Panc1 (cell line): ENCODE data around the gene PHF13. TPM values are rescaled to one million over a fixed set of nuclear protein-coding genes. Genes with fewer than 3 reads are reported as not detected.

Source experiments
- ATAC-seq: fragments of 200-7000 bp; cut with Tn5 transposase; 2 replicates; pipeline ENCODE4 v1.9.1; 2020; ENCODE audit warnings: mild to moderate bottlenecking, moderate library complexity
- BruUV-seq: library from RNA; stranded (reverse); fragments of 400-500 nt; replicated peaks from 2 replicates; lab custom pipeline; 2021; lab: Mats Ljungman, UMichigan
- CTCF ChIA-PET: fragments of 300-600 bp; sonication (Branson Sonifier 250); formaldehyde crosslinking; loops from one replicate; lab custom pipeline; 2022; ENCODE audit warnings: antibody characterized with exemption; lab: Charles Lee
- POLR2A ChIA-PET: fragments of 300-600 bp; sonication (Branson Sonifier 250); formaldehyde crosslinking; loops from one replicate; lab custom pipeline; 2022; ENCODE audit warnings: antibody characterized with exemption; lab: Charles Lee
- DNase-seq: peaks from one replicate; pipeline ENCODE4 v3.0.0-alpha.2; 2010; ENCODE audit warnings: low read depth, low spot score
- H3K27ac ChIP-seq: 2 replicates; pipeline ENCODE4 v1.5.1; 2011; ENCODE audit warnings: mild to moderate bottlenecking, low read length, inconsistent platforms
- H3K27me3 ChIP-seq: fragments of 200-500 bp; sonication (Bioruptor generic); 2 replicates; pipeline ENCODE4 v1.6.0; 2014; ENCODE audit warnings: low read length, inconsistent platforms; ENCODE audit not compliant: control insufficient read depth, insufficient read depth
- H3K36me3 ChIP-seq: fragments of 200-500 bp; sonication (Bioruptor generic); 2 replicates; pipeline ENCODE4 v1.5.1; 2014; ENCODE audit warnings: inconsistent platforms, mild to moderate bottlenecking, low read length, moderate library complexity; ENCODE audit not compliant: control insufficient read depth, insufficient read depth
- H3K4me1 ChIP-seq: 2 replicates; pipeline ENCODE4 v1.5.1; 2011; ENCODE audit warnings: inconsistent platforms, mild to moderate bottlenecking, low read length, moderate library complexity; ENCODE audit not compliant: control insufficient read depth, insufficient read depth
- H3K4me3 ChIP-seq, 2 experiments: 2 replicates each; pipeline ENCODE4 v1.5.1; 2011 to 2012; ENCODE audit warnings: low read depth in 2 of 2, low read length in 2 of 2, mild to moderate bottlenecking in 2 of 2, inconsistent platforms in 1 of 2, moderate library complexity in 1 of 2
- H3K9me3 ChIP-seq: fragments of 200-500 bp; sonication (Bioruptor generic); 2 replicates; pipeline ENCODE4 v1.5.1; 2014; ENCODE audit warnings: low read depth, mild to moderate bottlenecking, inconsistent platforms, low read length, moderate library complexity; ENCODE audit not compliant: control insufficient read depth, insufficient read depth
- CTCF ChIP-seq: fragments of 450-650 bp; IDR thresholded peaks from 2 replicates; pipeline ENCODE4 v1.5.1; 2017; ENCODE audit warnings: mild to moderate bottlenecking
- POLR2AphosphoS5 ChIP-seq: IDR thresholded peaks from 2 replicates; pipeline ENCODE4 v1.6.1; 2012; ENCODE audit warnings: mild to moderate bottlenecking, low read depth, low read length, moderate library complexity
- REST ChIP-seq, 2 experiments: IDR thresholded peaks; 2 replicates each; pipeline ENCODE4 v1.6.1; 2011 to 2012; ENCODE audit warnings: low read depth in 2 of 2, control low read depth in 1 of 2, low read length in 1 of 2, mild to moderate bottlenecking in 1 of 2, moderate library complexity in 1 of 2; ENCODE audit not compliant: insufficient read depth in 1 of 2
- SIN3A ChIP-seq: IDR thresholded peaks from 2 replicates; pipeline ENCODE4 v1.6.1; 2012; ENCODE audit warnings: low read depth, mild to moderate bottlenecking, low read length, moderate library complexity, borderline replicate concordance; ENCODE audit not compliant: insufficient read depth
- TCF7L2 ChIP-seq: IDR thresholded peaks from 2 replicates; pipeline ENCODE4 v1.6.1; 2011; ENCODE audit warnings: mild to moderate bottlenecking, low read depth, low read length, inconsistent platforms
- in situ Hi-C: cut with HindIII; loops from 2 replicates; pipeline ENCODE4 v1.10.0; 2016; ENCODE audit warnings: low sequenced_read_pairs, low pct_unique_long_range_greater_than_20kb
- intact Hi-C: fragments of 100-400 bp; cut with micrococcal nuclease; formaldehyde crosslinking; loops from one replicate; pipeline ENCODE4 v1.10.0; 2022; ENCODE audit not compliant: unreplicated experiment
- total RNA-seq: library from RNA; stranded (reverse); gene quantifications from one replicate; pipeline ENCODE4 v1.2.1, GENCODE V29; 2021; ENCODE audit not compliant: unreplicated experiment

The PHF13 gene
- total RNA-seq, 1 experiment from 2014 or later: 41.8 TPM

GRCh38 chr1:6627031-6627430 lies 13.5 kb downstream of the PHF13 start:
- ChIA-PET POLR2A (no interaction called here), CTCF (no interaction called here)
- Histone ChIP-seq H3K4me3 (no peak overlapping the region), H3K9me3 (no peaks in the 10 kb centered on the region), H3K36me3 (peaks cover 2% of the 10 kb centered on the region; the same call in 1 of the 2 replicates), H3K27ac (no peak overlapping the region), H3K4me1 (peaks cover 27% of the 10 kb centered on the region), H3K27me3 (no peaks in the 10 kb centered on the region)
- ATAC-seq (no peak), DNase-seq (no peak)
- in situ Hi-C loops (no loop called here), intact Hi-C loops (no loop called here)
- TF ChIP-seq CTCF (no peak), SIN3A (no peak), TCF7L2 (no peak)
- no TSS peak for BruUV-seq

GRCh38 chr1:6627841-6628545 lies 14.5 kb downstream of the PHF13 start:
- intact Hi-C loops (no loop called here), in situ Hi-C loops (no loop called here)
- Histone ChIP-seq H3K27me3 (no peaks in the 10 kb centered on the region), H3K4me3 (no peak overlapping the region), H3K9me3 (no peaks in the 10 kb centered on the region), H3K4me1 (peaks cover 18% of the 10 kb centered on the region), H3K36me3 (peaks cover 2% of the 10 kb centered on the region; the same call in 1 of the 2 replicates), H3K27ac (no peak overlapping the region)
- DNase-seq (no peak), ATAC-seq (no peak)
- POLR2A ChIA-PET: no interaction called here
- no TSS peak for BruUV-seq
- TF ChIP-seq SIN3A: no peak
- TF ChIP-seq CTCF: no peak
- TF ChIP-seq TCF7L2: no peak
- no peak for TF ChIP-seq POLR2AphosphoS5
- no peak for TF ChIP-seq REST (IDR thresholded peaks at IDR 0.05; ENCODE audit: insufficient read depth in 1 of 2, low read depth in 2 of 2, low read length in 1 of 2)
- CTCF ChIA-PET: no interaction called here
